K562 (cell line): ENCODE results near the gene RFT1. TPM values are rescaled to one million over a fixed set of nuclear protein-coding genes. Genes with fewer than 3 reads are reported as not detected.

Experiments used
- ATAC-seq: fragments of 200-7000 bp; cut with Tn5 transposase; 3 replicates; pipeline ENCODE4 v1.9.1; 2020; ENCODE audit warnings: moderate library complexity
- BruUV-seq: library from RNA; stranded (reverse); fragments of 400-500 nt; replicated peaks from 2 replicates; lab custom pipeline; 2021; lab: Mats Ljungman, UMichigan
- CTCF ChIA-PET: fragments of 300-600 bp; formaldehyde crosslinking; extraction: SDS; loops from one replicate; lab custom pipeline; 2021; ENCODE audit warnings: low intra/inter-chr PET ratio; lab: Yijun Ruan, JAX
- POLR2A ChIA-PET: fragments of 300-600, 350-650 bp; sonication (Branson Sonifier 250); formaldehyde crosslinking; extraction: SDS; loops from one replicate; lab custom pipeline; 2021; ENCODE audit warnings: antibody characterized with exemption, inconsistent platforms; lab: Yijun Ruan, JAX
- DNase-seq, 4 experiments: peaks; one replicate each; pipeline versions ENCODE4 v3.0.0 to v3.0.0-alpha.2; 2011 to 2018; ENCODE audit warnings: low spot score in 3 of 4, mixed read lengths in 3 of 4; ENCODE audit errors: extremely low read depth in 1 of 4
- FAIRE-seq: peaks from 2 replicates; lab custom pipeline; 2011; peaks lifted over from hg19 to GRCh38; lab: Jason Lieb, UNC
- H2AFZ ChIP-seq: 2 replicates; pipeline ENCODE4 v1.6.0; 2011; ENCODE audit warnings: low read depth, low read length, control low read depth, inconsistent platforms
- H3K27ac ChIP-seq: fragments of 200-600 bp; 3 replicates; pipeline ENCODE4 v1.8.0; 2011; ENCODE audit warnings: low read depth, mild to moderate bottlenecking, control low read depth, inconsistent platforms, low read length, moderate library complexity, mixed read lengths; ENCODE audit errors: extremely low read depth
- H3K27me3 ChIP-seq, 2 experiments: fragments of 300-600 bp in 1 of 2; 2 replicates in 1 of 2; 3 replicates in 1 of 2; pipeline versions ENCODE4 v1.6.0 to v1.8.0; 2011; ENCODE audit warnings: inconsistent platforms in 2 of 2, low read length in 2 of 2, mild to moderate bottlenecking in 1 of 2, mixed read lengths in 1 of 2, moderate library complexity in 1 of 2; ENCODE audit not compliant: control insufficient read depth in 2 of 2, insufficient read depth in 2 of 2
- H3K36me3 ChIP-seq: fragments of 300-600 bp; 3 replicates; pipeline ENCODE4 v1.8.0; 2011; ENCODE audit warnings: mild to moderate bottlenecking, low read length, inconsistent platforms; ENCODE audit not compliant: control insufficient read depth, insufficient read depth
- H3K4me1 ChIP-seq, 2 experiments: fragments of 200-600 bp in 1 of 2; replicated peaks in 1 of 2; 2 replicates in 1 of 2; 3 replicates in 1 of 2; pipeline versions ENCODE4 v1.5.1 to v1.8.0; 2011; ENCODE audit warnings: inconsistent platforms in 2 of 2, low read length in 2 of 2, mild to moderate bottlenecking in 1 of 2, mixed read lengths in 1 of 2, moderate library complexity in 1 of 2; ENCODE audit not compliant: control insufficient read depth in 2 of 2, insufficient read depth in 2 of 2
- H3K4me2 ChIP-seq: 2 replicates; pipeline ENCODE4 v1.6.1; 2011; ENCODE audit warnings: low read length, control low read depth, inconsistent platforms, mixed read lengths; ENCODE audit not compliant: insufficient read depth
- H3K4me3 ChIP-seq: fragments of 200-600 bp; sonication (generic), shearing (Covaris generic); 2 replicates; pipeline ENCODE4 v1.5.1; 2016; ENCODE audit warnings: control low read depth, inconsistent platforms
- H3K79me2 ChIP-seq: fragments of 200-600 bp; 3 replicates; pipeline ENCODE4 v1.8.0; 2011; ENCODE audit warnings: low read length, inconsistent platforms; ENCODE audit not compliant: control insufficient read depth, insufficient read depth
- H3K9ac ChIP-seq, 2 experiments: 2 replicates each; pipeline versions ENCODE4 v1.6.0 to v1.6.1; 2011; ENCODE audit warnings: low read depth in 2 of 2, low read length in 2 of 2, control low read depth in 1 of 2, inconsistent platforms in 1 of 2, mild to moderate bottlenecking in 1 of 2, mixed read lengths in 1 of 2; ENCODE audit not compliant: insufficient read depth in 1 of 2
- H3K9me1 ChIP-seq: one replicate; pipeline ENCODE4 v1.6.0; 2011; ENCODE audit warnings: inconsistent platforms, mild to moderate bottlenecking, low read length, moderate library complexity; ENCODE audit not compliant: control insufficient read depth, insufficient read depth
- H3K9me3 ChIP-seq: replicated peaks from 2 replicates; pipeline ENCODE4 v1.5.1; 2011; ENCODE audit warnings: low read depth, low read length, inconsistent platforms; ENCODE audit not compliant: control insufficient read depth, insufficient read depth
- H4K20me1 ChIP-seq: replicated peaks from 2 replicates; pipeline ENCODE4 v1.6.1; 2011; ENCODE audit warnings: low read length, inconsistent platforms, mixed read lengths; ENCODE audit not compliant: control insufficient read depth, insufficient read depth
- EP400 ChIP-seq: fragments of 450-650 bp; IDR thresholded peaks from 2 replicates; pipeline ENCODE4 v1.6.1; 2017; ENCODE audit warnings: antibody characterized with exemption, mild to moderate bottlenecking, moderate library complexity
- NCOA1 ChIP-seq: fragments of 450-650 bp; IDR thresholded peaks from 2 replicates; pipeline ENCODE4 v1.6.1; 2016; ENCODE audit warnings: low read depth
- NCOA6 ChIP-seq: fragments of 450-650 bp; IDR thresholded peaks from 2 replicates; pipeline ENCODE4 v1.6.1; 2017; ENCODE audit warnings: mild to moderate bottlenecking
- NUFIP1 ChIP-seq: fragments of 450-650 bp; IDR thresholded peaks from 2 replicates; pipeline ENCODE4 v1.6.1; 2018; ENCODE audit not compliant: partially characterized antibody
- RBBP5 ChIP-seq: fragments of 200-600 bp; sonication (generic); IDR thresholded peaks from 2 replicates; pipeline ENCODE4 v1.6.1; 2012; ENCODE audit warnings: borderline replicate concordance, mild to moderate bottlenecking, low read length, control low read depth, inconsistent platforms; ENCODE audit not compliant: insufficient read depth, poor library complexity, severe bottlenecking
- RBM14 ChIP-seq: fragments of 200-400 bp; formaldehyde crosslinking; IDR thresholded peaks from 2 replicates; pipeline ENCODE4 v1.6.1; 2018; ENCODE audit warnings: low read depth, mild to moderate bottlenecking, low read length, moderate library complexity, borderline replicate concordance; ENCODE audit not compliant: insufficient read depth
- ZBTB8A ChIP-seq: fragments of 450-650 bp; IDR thresholded peaks from 2 replicates; pipeline ENCODE4 v1.6.1; 2018; ENCODE audit warnings: mild to moderate bottlenecking, moderate library complexity; ENCODE audit not compliant: partially characterized antibody
- ZNF217 ChIP-seq: sonication (generic); formaldehyde crosslinking; IDR thresholded peaks from 2 replicates; pipeline ENCODE4 v1.8.0; 2022; ENCODE audit warnings: mild to moderate bottlenecking, missing genetic modification reagents
- ZNF253 ChIP-seq: fragments of 250-450 bp; sonication (Bioruptor Pico); conservative IDR thresholded peaks from 2 replicates; pipeline ENCODE4 v1.6.1; 2021; ENCODE audit warnings: mild to moderate bottlenecking
- ZSCAN29 ChIP-seq: fragments of 450-650 bp; IDR thresholded peaks from 2 replicates; pipeline ENCODE4 v1.6.1; 2017
- WGBS: fragments of 100-300 bp; shearing (Covaris generic); methylation state at CpG from one replicate; pipeline ENCODE4 v1.1.6; 2016; ENCODE audit warnings: low coverage, mixed read lengths; ENCODE audit not compliant: insufficient coverage; ENCODE audit errors: missing lambda C conversion rate; 5-methylcytosine and 5-hydroxymethylcytosine counted together
- in situ Hi-C: fragments of 300-500 bp; cut with MboI; formaldehyde crosslinking; loops from 4 replicates; pipeline ENCODE4 v1.15.0; 2018; ENCODE audit warnings: inconsistent platforms, mixed read lengths
- intact Hi-C: fragments of 100-400 bp; cut with micrococcal nuclease; formaldehyde crosslinking; loops from 2 replicates; pipeline ENCODE4 v1.14.2; 2022
- polyA plus RNA-seq, 8 experiments: library from polyadenylated mRNA; depleted of rRNA in 4 of 8; stranded (reverse) in 5 of 8; unstranded in 3 of 8; fragments of >200 nt; fragmentation: Nextera tagmentation in 2 of 8; fragmentation: Illumina TruSeq in 1 of 8; extraction: Ambion mirVana in 2 of 8; extraction: Trizol in 1 of 8; gene quantifications; 2 replicates each; pipeline versions ENCODE4 v1.2.1 to v1.2.3, GENCODE V29; 2011 to 2014; ENCODE audit warnings: inconsistent platforms in 1 of 8, missing spikeins in 1 of 8
- total RNA-seq, 7 experiments: library from RNA; depleted of rRNA in 6 of 7; stranded (reverse); fragments of >200 nt in 6 of 7; fragmentation: Illumina TruSeq in 2 of 7; extraction: Trizol in 2 of 7; gene quantifications; 2 replicates each; pipeline versions ENCODE4 v1.2.1 to v1.2.3, GENCODE V29; 2011 to 2021; ENCODE audit warnings: low replicate concordance in 1 of 7
- TF ChIP-seq, protein P1 (sequence below): fragments of 250-450 bp; sonication (Bioruptor Pico); IDR thresholded peaks from 2 replicates; pipeline ENCODE4 v1.8.0; 2022; ENCODE audit warnings: moderate library complexity, mild to moderate bottlenecking, inconsistent platforms
- TF ChIP-seq, protein P2 (sequence below): fragments of 450-650 bp; IDR thresholded peaks from one replicate; pipeline ENCODE4 v1.6.1; 2018; ENCODE audit warnings: mild to moderate bottlenecking, moderate library complexity; ENCODE audit not compliant: partially characterized antibody
- TF ChIP-seq, protein P3 (sequence below): fragments of 450-650 bp; conservative IDR thresholded peaks from 2 replicates; pipeline ENCODE4 v1.6.1; 2016; ENCODE audit warnings: missing genetic modification characterization, low read depth, mild to moderate bottlenecking, missing compliant biosample characterization, moderate library complexity
- TF ChIP-seq, protein P4 (sequence below): fragments of 450-650 bp; formaldehyde crosslinking; IDR thresholded peaks from 2 replicates; pipeline ENCODE4 v1.4.0; 2022; ENCODE audit warnings: missing genetic modification characterization
- TF ChIP-seq, protein P5 (sequence below): fragments of 450-650 bp; formaldehyde crosslinking; IDR thresholded peaks from 2 replicates; pipeline ENCODE4 v1.4.0; 2020; ENCODE audit warnings: mild to moderate bottlenecking, moderate library complexity

RFT1 gene
- total and polyA plus RNA-seq, 9 of the 15 experiments (the other 6 are each of a cell fraction or from before 2014, with no cell fraction given) = 4.4 to 23.8 (median 8.9) TPM

DNA sequence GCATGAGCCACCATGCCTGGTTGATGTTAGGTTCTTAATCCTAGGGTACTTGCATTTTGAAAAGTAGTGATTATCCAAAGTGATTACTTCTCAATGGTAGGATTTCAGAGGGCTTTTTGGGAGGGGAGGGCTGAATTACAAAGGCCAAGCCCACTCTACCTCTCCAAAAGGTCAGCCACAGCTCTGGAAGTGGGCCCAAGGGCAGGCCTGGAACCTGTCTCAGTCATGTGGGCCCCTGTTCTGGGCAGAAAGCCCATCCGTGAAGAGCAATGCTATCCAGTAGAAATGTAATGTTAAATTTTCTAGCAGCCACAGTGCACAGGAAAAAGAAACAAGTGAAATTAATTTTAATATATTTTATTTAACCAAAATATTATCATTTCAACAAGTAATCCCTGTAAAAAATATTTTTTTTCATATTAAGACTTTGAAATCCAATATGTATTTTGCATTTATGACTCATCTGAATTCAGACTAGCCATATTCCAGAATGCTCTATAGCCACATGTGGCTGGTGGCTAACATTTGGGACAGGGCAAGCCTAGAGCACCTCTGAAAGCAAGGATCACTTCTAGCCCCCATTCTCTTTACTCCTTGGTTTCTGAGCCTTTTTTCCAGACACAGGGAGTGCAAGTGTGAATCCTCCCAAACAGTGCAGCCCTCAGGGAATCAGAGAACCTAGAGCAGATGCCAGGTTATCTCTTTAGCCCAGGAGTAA lies 16.8 kb downstream of the RFT1 start:
- intact Hi-C loops = loop anchor here (1.0 to 5.0 kb wide), 2 partner anchors 83 to 261 kb away; no protein-coding TSS in a partner anchor
- no peak for FAIRE-seq
- in situ Hi-C loops = loop anchor here (5.0 kb wide), 1 partner anchor 84 kb away; no protein-coding TSS in a partner anchor
- 91% methylated on average over 1 of the region's 1 CpG for WGBS
- CTCF ChIA-PET = interaction anchor here (3.0 kb wide), 1 partner anchor 83 kb away, joined by 32 read pairs; no protein-coding TSS in a partner anchor
- Histone ChIP-seq H3K9me1 (no peaks in the 10 kb centered on the region), H4K20me1 (no peaks in the 10 kb centered on the region), H3K36me3 (peaks cover 20% of the 10 kb centered on the region; the same call in 2 of the 3 replicates), H3K9ac (no peak overlapping the region), H2AFZ (no peak overlapping the region), H3K4me3 (no peak overlapping the region), H3K79me2 (no peaks in the 10 kb centered on the region), H3K9me3 (no peaks in the 10 kb centered on the region), H3K27ac (no peak overlapping the region), H3K4me2 (no peak overlapping the region), H3K4me1 (peaks cover 0 to 16% of the 10 kb centered on the region in 2 experiments; a peak in 3 of 5 replicates), H3K27me3 (no peaks in the 10 kb centered on the region)
- POLR2A ChIA-PET = interaction anchor here (0.6 kb wide), 1 partner anchor 83 kb away, joined by 3 read pairs; no protein-coding TSS in a partner anchor
- BruUV-seq = no TSS peak
- TF ChIP-seq ZBTB8A (no peak), EP400 (no peak), ZSCAN29 (no peak), ZNF217 (CRISPR knock-in tag) (no peak), NUFIP1 (no peak), ZNF253 (CRISPR knock-in tag) (no peak), NCOA1 (no peak), RBBP5 (no peak), NCOA6 (no peak), RBM14 (no peak)
- TF ChIP-seq, protein P1, sequence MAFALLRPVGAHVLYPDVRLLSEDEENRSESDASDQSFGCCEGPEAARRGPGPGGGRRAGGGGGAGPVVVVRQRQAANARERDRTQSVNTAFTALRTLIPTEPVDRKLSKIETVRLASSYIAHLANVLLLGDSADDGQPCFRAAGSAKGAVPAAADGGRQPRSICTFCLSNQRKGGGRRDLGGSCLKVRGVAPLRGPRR (CRISPR knock-in tag) = no peak
- TF ChIP-seq, protein P2, sequence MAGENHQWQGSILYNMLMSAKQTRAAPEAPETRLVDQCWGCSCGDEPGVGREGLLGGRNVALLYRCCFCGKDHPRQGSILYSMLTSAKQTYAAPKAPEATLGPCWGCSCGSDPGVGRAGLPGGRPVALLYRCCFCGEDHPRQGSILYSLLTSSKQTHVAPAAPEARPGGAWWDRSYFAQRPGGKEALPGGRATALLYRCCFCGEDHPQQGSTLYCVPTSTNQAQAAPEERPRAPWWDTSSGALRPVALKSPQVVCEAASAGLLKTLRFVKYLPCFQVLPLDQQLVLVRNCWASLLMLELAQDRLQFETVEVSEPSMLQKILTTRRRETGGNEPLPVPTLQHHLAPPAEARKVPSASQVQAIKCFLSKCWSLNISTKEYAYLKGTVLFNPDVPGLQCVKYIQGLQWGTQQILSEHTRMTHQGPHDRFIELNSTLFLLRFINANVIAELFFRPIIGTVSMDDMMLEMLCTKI = no peak
- TF ChIP-seq, protein P3, sequence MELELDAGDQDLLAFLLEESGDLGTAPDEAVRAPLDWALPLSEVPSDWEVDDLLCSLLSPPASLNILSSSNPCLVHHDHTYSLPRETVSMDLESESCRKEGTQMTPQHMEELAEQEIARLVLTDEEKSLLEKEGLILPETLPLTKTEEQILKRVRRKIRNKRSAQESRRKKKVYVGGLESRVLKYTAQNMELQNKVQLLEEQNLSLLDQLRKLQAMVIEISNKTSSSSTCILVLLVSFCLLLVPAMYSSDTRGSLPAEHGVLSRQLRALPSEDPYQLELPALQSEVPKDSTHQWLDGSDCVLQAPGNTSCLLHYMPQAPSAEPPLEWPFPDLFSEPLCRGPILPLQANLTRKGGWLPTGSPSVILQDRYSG = no peak
- TF ChIP-seq, protein P4, sequence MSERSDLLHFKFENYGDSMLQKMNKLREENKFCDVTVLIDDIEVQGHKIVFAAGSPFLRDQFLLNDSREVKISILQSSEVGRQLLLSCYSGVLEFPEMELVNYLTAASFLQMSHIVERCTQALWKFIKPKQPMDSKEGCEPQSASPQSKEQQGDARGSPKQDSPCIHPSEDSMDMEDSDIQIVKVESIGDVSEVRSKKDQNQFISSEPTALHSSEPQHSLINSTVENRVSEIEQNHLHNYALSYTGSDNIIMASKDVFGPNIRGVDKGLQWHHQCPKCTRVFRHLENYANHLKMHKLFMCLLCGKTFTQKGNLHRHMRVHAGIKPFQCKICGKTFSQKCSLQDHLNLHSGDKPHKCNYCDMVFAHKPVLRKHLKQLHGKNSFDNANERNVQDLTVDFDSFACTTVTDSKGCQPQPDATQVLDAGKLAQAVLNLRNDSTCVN (CRISPR knock-in tag) = no peak
- TF ChIP-seq, protein P5, sequence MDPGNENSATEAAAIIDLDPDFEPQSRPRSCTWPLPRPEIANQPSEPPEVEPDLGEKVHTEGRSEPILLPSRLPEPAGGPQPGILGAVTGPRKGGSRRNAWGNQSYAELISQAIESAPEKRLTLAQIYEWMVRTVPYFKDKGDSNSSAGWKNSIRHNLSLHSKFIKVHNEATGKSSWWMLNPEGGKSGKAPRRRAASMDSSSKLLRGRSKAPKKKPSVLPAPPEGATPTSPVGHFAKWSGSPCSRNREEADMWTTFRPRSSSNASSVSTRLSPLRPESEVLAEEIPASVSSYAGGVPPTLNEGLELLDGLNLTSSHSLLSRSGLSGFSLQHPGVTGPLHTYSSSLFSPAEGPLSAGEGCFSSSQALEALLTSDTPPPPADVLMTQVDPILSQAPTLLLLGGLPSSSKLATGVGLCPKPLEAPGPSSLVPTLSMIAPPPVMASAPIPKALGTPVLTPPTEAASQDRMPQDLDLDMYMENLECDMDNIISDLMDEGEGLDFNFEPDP = no peak
- DNase-seq = no peak
- no peak; the same call in 2 of the 3 replicates for ATAC-seq
